Measurements from ENCODE around the gene CHST11.

DNA sequence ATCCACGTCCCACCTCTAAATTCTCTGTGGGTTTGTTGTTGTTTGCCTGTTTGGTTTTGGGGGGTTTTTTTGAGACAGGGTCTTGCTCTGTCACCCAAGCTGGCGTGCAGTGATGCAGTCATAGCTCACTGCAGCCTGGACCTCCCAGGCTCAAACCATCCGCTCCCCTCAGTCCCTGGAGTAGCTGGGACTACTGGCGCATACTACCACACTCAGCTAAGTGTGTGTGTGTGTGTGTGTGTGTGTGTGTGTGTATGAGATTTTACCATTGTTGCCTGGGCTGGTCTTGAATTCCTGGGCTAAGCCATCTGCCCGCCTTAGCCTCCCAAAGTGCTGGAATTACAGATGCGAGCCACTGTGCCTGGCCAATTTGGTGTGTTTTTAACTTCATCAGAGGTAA lies 265.2 kb downstream of the CHST11 start:
- no peak for TF ChIP-seq CTCF (IDR thresholded peaks at IDR 0.05; ENCODE audit: insufficient read depth, low read length, poor library complexity, severe bottlenecking)
- TF ChIP-seq EZH2phosphoT487 (conservative IDR thresholded peaks at IDR 0.05; ENCODE audit: low read length), result no peak
